ENCODE measurements around the gene PGD. TPM values are rescaled to one million over a fixed set of nuclear protein-coding genes. Genes with fewer than 3 reads are reported as not detected.

Gene PGD
- polyA plus RNA-seq (108 and 113 TPM in 2 replicates), polyA minus RNA-seq (111 and 121 TPM in 2 replicates)

DNA sequence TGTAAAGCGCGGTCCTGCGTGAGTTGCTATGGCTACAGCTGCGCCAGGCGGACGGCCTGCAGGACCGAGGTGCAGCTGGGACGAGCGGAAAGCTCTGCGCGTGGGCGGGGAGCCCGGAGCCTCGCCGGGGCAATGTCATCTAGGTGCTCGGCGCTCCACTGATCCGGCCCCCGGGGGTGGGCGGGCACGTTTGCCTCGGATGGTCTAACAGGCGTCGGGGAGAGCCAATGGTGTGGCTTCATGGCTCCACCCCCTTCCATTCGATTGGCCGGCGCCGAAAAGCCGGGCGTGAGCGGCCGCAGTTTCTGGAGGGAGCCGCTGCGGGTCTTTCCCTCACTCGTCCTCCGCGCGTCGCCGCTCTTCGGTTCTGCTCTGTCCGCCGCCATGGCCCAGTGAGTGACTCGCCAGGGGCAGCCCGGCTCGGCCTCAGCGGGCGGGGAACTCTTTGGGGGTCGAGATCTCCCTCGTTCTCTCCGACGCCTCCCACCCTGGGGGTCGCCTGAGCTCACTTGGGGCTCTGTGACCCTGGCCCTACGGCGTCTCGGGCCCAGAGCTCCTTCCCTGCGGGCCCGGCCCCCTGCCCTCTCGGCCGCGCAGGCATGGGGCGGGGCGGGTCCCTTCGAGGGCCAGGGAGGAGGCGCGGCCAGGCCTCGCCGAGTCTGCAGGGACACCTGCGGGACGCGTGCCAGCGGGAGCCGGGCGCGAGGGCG lies at the start of gene PGD:
Gene PGD (plus strand): TSS at position 331 of the 710 bp plus-strand sequence. CDS start 54 bp downstream, at position 385.
- H4K20me1 ChIP-seq (ENCODE audit: insufficient read depth), result no peaks in the 10 kb centered on the region
- H3K4me3 ChIP-seq (ENCODE audit: low read length), result peak within 1 kb of the TSS; percentile 99
- H3K27me3 ChIP-seq (ENCODE audit: insufficient read depth, low read depth, low read length), result no peaks in the 10 kb centered on the region
- H3K9ac ChIP-seq (ENCODE audit: low read length), result peak within 1 kb of the TSS; percentile 85
- TF ChIP-seq TAF1 (IDR thresholded peaks at IDR 0.05; ENCODE audit: low read depth), result peak; percentile 71
- peak; percentile 82 for TF ChIP-seq POLR2AphosphoS5 (IDR thresholded peaks at IDR 0.05)
- TF ChIP-seq SMC3 (conservative IDR thresholded peaks at IDR 0.05; ENCODE audit: poor library complexity), result no peak
- peak; percentile 77 for TF ChIP-seq REST (IDR thresholded peaks at IDR 0.05; ENCODE audit: borderline replicate concordance)
- TF ChIP-seq EP300 (conservative IDR thresholded peaks at IDR 0.05; ENCODE audit: poor library complexity, severe bottlenecking), result no peak
- TF ChIP-seq CTCF (IDR thresholded peaks at IDR 0.05; ENCODE audit: poor library complexity, severe bottlenecking), result peak; percentile 44
- peak; percentile 90 for TF ChIP-seq MXI1 (conservative IDR thresholded peaks at IDR 0.05; ENCODE audit: poor library complexity, severe bottlenecking)
- no peak for TF ChIP-seq EZH2 (IDR thresholded peaks at IDR 0.05; ENCODE audit: borderline replicate concordance, insufficient read depth, low read length, poor library complexity, severe bottlenecking)
- TF ChIP-seq RAD21 (conservative IDR thresholded peaks at IDR 0.05), result no peak
- H3K36me3 ChIP-seq (ENCODE audit: insufficient read depth, low read length), result no peaks in the 10 kb centered on the region
- H3F3A ChIP-seq (ENCODE audit: insufficient read depth, low read length, poor library complexity, severe bottlenecking), result no peaks in the 10 kb centered on the region
- no peaks in the 10 kb centered on the region for H3K9me2 ChIP-seq (ENCODE audit: insufficient read depth, low read length)
- H3K9me3 ChIP-seq (ENCODE audit: low read length), result no peaks in the 10 kb centered on the region
- peaks cover 28% of the 10 kb centered on the region for H3K79me2 ChIP-seq (replicated peaks; ENCODE audit: insufficient read depth, low read length)
- peak within 1 kb of the TSS; percentile 86 for H3K4me2 ChIP-seq (ENCODE audit: low read length)
- H2AFZ ChIP-seq (ENCODE audit: low read depth, low read length), result peak within 1 kb of the TSS; percentile 56
- peak within 1 kb of the TSS; percentile 81 for H3K27ac ChIP-seq (ENCODE audit: low read length)

GRCh38 chr1:10353282-10353681 lies 45.6 kb upstream of the PGD start:
- no peaks in the 10 kb centered on the region for H4K20me1 ChIP-seq (ENCODE audit: insufficient read depth)
- H2AFZ ChIP-seq (ENCODE audit: low read depth, low read length), result no peak overlapping the region
- no peaks in the 10 kb centered on the region for H3F3A ChIP-seq (ENCODE audit: insufficient read depth, low read length, poor library complexity, severe bottlenecking)
- H3K79me2 ChIP-seq (replicated peaks; ENCODE audit: insufficient read depth, low read length), result no peaks in the 10 kb centered on the region
- no peak overlapping the region for H3K27ac ChIP-seq (ENCODE audit: low read length)
- H3K4me3 ChIP-seq (ENCODE audit: low read length), result no peak overlapping the region
- no peak for TF ChIP-seq REST (IDR thresholded peaks at IDR 0.05; ENCODE audit: borderline replicate concordance)
- TF ChIP-seq TAF1 (IDR thresholded peaks at IDR 0.05; ENCODE audit: low read depth), result no peak
- TF ChIP-seq POLR2AphosphoS5 (IDR thresholded peaks at IDR 0.05), result no peak
- TF ChIP-seq EP300 (conservative IDR thresholded peaks at IDR 0.05; ENCODE audit: poor library complexity, severe bottlenecking), result no peak
- TF ChIP-seq RAD21 (conservative IDR thresholded peaks at IDR 0.05), result no peak
- no peak for TF ChIP-seq EZH2 (IDR thresholded peaks at IDR 0.05; ENCODE audit: borderline replicate concordance, insufficient read depth, low read length, poor library complexity, severe bottlenecking)
- no peak for TF ChIP-seq MXI1 (conservative IDR thresholded peaks at IDR 0.05; ENCODE audit: poor library complexity, severe bottlenecking)
- no peak for TF ChIP-seq SMC3 (conservative IDR thresholded peaks at IDR 0.05; ENCODE audit: poor library complexity)
- TF ChIP-seq CTCF (IDR thresholded peaks at IDR 0.05; ENCODE audit: poor library complexity, severe bottlenecking), result no peak
- no peaks in the 10 kb centered on the region for H3K27me3 ChIP-seq (ENCODE audit: insufficient read depth, low read depth, low read length)
- no peaks in the 10 kb centered on the region for H3K36me3 ChIP-seq (ENCODE audit: insufficient read depth, low read length)
- no peaks in the 10 kb centered on the region for H3K9me3 ChIP-seq (ENCODE audit: low read length)
- H3K4me2 ChIP-seq (ENCODE audit: low read length), result no peak overlapping the region
- no peaks in the 10 kb centered on the region for H3K9me2 ChIP-seq (ENCODE audit: insufficient read depth, low read length)
- H3K9ac ChIP-seq (ENCODE audit: low read length), result no peak overlapping the region

Measured in neural cell (in vitro differentiated cells).